Upper lobe of left lung (tissue), 6 donors: ENCODE data around the gene SSTR3. TPM values are rescaled to one million over a fixed set of nuclear protein-coding genes. Genes with fewer than 3 reads are reported as not detected.

Source experiments
- ATAC-seq, 2 donors: fragments of 200-7000 bp; cut with Tn5 transposase; one replicate each; pipeline ENCODE4 v1.9.1; 2022; ENCODE audit warnings: mild to moderate bottlenecking in 2 of 2, moderate library complexity in 2 of 2; ENCODE audit not compliant: low FRiP score in 2 of 2
- DNase-seq, 2 donors: peaks; one replicate each; pipeline ENCODE4 v3.0.0-alpha.2; 2019 to 2020
- H3K27ac ChIP-seq, 4 donors: fragments of 200-600 bp; sonication (generic); one replicate each; pipeline ENCODE4 v1.5.1; 2016 to 2019
- H3K27me3 ChIP-seq, 4 donors: fragments of 200-600 bp; sonication (generic); one replicate each; pipeline ENCODE4 v1.5.1; 2017 to 2019
- H3K36me3 ChIP-seq, 4 donors: fragments of 200-600 bp; sonication (generic); one replicate each; pipeline ENCODE4 v1.5.1; 2016 to 2019
- H3K4me1 ChIP-seq, 4 donors: fragments of 200-600 bp; sonication (generic); one replicate each; pipeline ENCODE4 v1.5.1; 2018 to 2019
- H3K4me3 ChIP-seq, 4 donors: fragments of 200-600 bp; sonication (generic); one replicate each; pipeline ENCODE4 v1.5.1; 2017 to 2019; ENCODE audit warnings: mild to moderate bottlenecking in 2 of 4, moderate library complexity in 1 of 4
- H3K9me3 ChIP-seq, 4 donors: fragments of 200-600 bp; sonication (generic); one replicate each; pipeline ENCODE4 v1.5.1; 2018 to 2019
- CTCF ChIP-seq, 6 experiments: fragments of 450-650 bp in 4 of 6; fragments of 200-600 bp in 2 of 6; sonication (generic) in 2 of 6; IDR thresholded peaks; one replicate each; pipeline ENCODE4 v1.5.1; 2016 to 2019; ENCODE audit warnings: antibody characterized with exemption in 6 of 6
- EP300 ChIP-seq, 4 donors: sonication (generic); formaldehyde crosslinking; IDR thresholded peaks; one replicate each; pipeline ENCODE4 v1.5.1; 2017; ENCODE audit warnings: antibody characterized with exemption in 4 of 4, control low read depth in 2 of 4
- POLR2A ChIP-seq, 4 donors: fragments of 450-650 bp; IDR thresholded peaks; one replicate each; pipeline ENCODE4 v1.5.1; 2016 to 2017; ENCODE audit warnings: antibody characterized with exemption in 4 of 4, mild to moderate bottlenecking in 2 of 4
- POLR2AphosphoS5 ChIP-seq, 2 donors: sonication (generic); formaldehyde crosslinking; IDR thresholded peaks; one replicate each; pipeline ENCODE4 v1.5.1; 2017; ENCODE audit warnings: antibody characterized with exemption in 2 of 2
- WGBS, 2 donors: methylation state at CpG; one replicate each; pipeline ENCODE4 v1.1.5; 2017 to 2018; 5-methylcytosine and 5-hydroxymethylcytosine counted together
- total RNA-seq, 6 donors: library from RNA; depleted of rRNA in 4 of 6; stranded (reverse); fragments of >200 nt in 4 of 6; gene quantifications; one replicate each; pipeline versions ENCODE4 v1.1.0 to v1.2.1, GENCODE V29; 2016 to 2021
- donor health status: DM: no; HTN: no; CAD: no; lungs with moderate emphysema.
- donor health status: DM: no; HTN: yes; CAD: no; lungs with severe emphysema.

SSTR3 gene
- total RNA-seq, 6 donors from 2014 or later = 0.06 to 0.13 TPM; not detected in 4

DNA sequence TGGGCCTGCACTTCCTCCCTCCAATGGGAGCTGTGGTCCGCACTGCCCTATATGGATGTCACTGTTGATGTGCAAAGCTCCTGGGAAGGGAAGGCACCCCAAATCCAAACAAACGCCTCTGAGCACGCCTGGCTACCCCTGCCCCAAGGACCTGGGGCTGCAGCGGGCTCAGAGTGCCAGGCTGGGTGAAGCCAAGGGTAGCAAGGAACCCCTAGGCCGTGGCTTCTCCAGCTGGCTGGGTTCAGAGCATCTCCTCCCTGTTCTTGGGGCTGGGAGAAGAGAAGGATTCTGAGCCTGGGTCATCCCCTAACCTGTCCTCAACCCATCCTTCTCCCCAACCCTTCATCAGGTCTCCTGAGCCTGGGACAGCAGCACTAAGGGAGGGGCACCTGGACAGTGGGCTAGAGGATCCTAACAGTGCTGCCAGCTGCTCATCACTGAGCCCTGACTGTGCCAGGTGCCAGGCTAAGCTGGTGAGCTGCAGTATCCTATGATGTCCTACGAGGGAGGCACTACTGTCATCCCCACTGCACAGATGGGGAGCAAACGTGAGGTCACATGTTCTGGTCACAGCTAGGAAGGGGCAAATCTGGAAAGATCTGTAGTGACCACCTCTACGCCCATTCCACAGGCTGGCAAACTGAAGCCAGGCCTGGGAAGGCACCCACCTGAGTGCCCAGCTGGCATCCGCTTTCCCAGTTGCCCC is 3.0 kb downstream of the SSTR3 start:
- TF ChIP-seq EP300 (IDR thresholded peaks at IDR 0.05) = no peak
- TF ChIP-seq POLR2A (IDR thresholded peaks at IDR 0.05) = no peak
- TF ChIP-seq CTCF (IDR thresholded peaks at IDR 0.05) = no peak
- TF ChIP-seq POLR2AphosphoS5 (IDR thresholded peaks at IDR 0.05) = no peak
- Histone ChIP-seq H3K27me3 (no peaks in the 10 kb centered on the region), H3K36me3 (no peaks in the 10 kb centered on the region), H3K4me1 (no peaks in the 10 kb centered on the region), H3K4me3 (no peak overlapping the region), H3K9me3 (no peaks in the 10 kb centered on the region), H3K27ac (no peak overlapping the region)
- DNase-seq = no peak
- 89 to 100% methylated on average over 1 to 8 of the region's 9 CpGs for WGBS, 2 donors
- ATAC-seq = no peak

DNA sequence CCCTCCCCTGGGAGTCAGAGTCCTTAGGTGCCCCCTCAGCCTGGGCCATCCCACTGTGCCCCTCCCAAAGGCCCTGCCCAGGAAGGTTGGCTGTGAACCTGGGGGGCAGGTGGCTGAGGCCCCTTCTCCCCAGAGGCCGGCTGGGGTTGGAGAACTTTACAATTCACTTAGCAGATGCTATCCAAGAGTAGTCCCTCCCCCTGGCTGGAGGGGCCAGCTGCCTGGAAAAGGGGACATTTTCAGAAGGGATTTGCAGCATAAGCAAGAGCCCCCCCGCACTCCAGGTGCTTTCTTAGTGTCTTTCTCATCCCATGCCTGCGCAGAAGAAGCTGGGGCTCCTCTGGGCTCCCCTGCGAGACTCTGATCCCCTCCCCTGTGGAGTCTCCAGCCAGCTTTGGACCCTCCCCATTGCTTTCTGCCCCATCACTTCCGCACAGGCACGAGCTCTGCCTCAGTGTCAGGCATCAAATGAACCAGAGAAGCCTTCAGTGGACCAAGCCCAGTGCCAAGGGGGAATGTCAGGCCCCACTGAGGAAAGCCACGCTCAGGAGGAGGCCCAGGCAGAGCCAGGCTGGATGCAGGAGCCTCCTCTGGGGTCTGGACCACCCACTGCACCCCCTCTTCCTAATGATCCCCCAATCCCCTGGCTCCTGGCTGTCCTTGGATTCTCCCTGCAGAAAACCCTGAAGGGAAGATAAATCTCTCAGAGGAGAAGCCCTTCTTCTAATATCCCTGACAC is 3.7 kb downstream of the SSTR3 start:
- H3K9me3 ChIP-seq = no peaks in the 10 kb centered on the region
- H3K27ac ChIP-seq = no peak overlapping the region
- no peak overlapping the region for H3K4me3 ChIP-seq
- DNase-seq (no peak), ATAC-seq (no peak)
- H3K4me1 ChIP-seq = no peaks in the 10 kb centered on the region
- WGBS, 2 donors = 81 to 87% methylated on average over 5 to 7 of the region's 7 CpGs
- no peaks in the 10 kb centered on the region for H3K36me3 ChIP-seq
- H3K27me3 ChIP-seq = no peaks in the 10 kb centered on the region
- TF ChIP-seq EP300 (IDR thresholded peaks at IDR 0.05) (no peak), POLR2AphosphoS5 (IDR thresholded peaks at IDR 0.05) (no peak), CTCF (IDR thresholded peaks at IDR 0.05) (no peak), POLR2A (IDR thresholded peaks at IDR 0.05) (no peak)

- Histone ChIP-seq H3K36me3 (no peaks in the 10 kb centered on the region), H3K27ac (no peak overlapping the region), H3K4me3 (no peak overlapping the region), H3K9me3 (no peaks in the 10 kb centered on the region), H3K27me3 (no peaks in the 10 kb centered on the region), H3K4me1 (no peaks in the 10 kb centered on the region)
- ATAC-seq (no peak), DNase-seq (no peak)
- no peak for TF ChIP-seq POLR2AphosphoS5 (IDR thresholded peaks at IDR 0.05)
- no peak for TF ChIP-seq POLR2A (IDR thresholded peaks at IDR 0.05)
- no peak for TF ChIP-seq EP300 (IDR thresholded peaks at IDR 0.05)
- TF ChIP-seq CTCF (IDR thresholded peaks at IDR 0.05) = no peak
- 86 to 94% methylated on average over 5 to 7 of the region's 7 CpGs for whole genome bisulfite sequencing, 2 donors
Observed at GRCh38 chr22:37207981-37208380, 4.3 kb downstream of the SSTR3 start.

GRCh38 chr22:37206841-37207821 is 5.1 kb downstream of the SSTR3 start:
- no peak for ATAC-seq

More at GRCh38 chr22:37206841-37207821, 5.1 kb downstream of the SSTR3 start:
- 89 to 91% methylated on average over 38 to 71 of the region's 71 CpGs for WGBS, 2 donors
- H3K27ac ChIP-seq = no peak overlapping the region
- peak in 1 of 2 donors; percentile 76 for DNase-seq
- H3K9me3 ChIP-seq = no peaks in the 10 kb centered on the region
- H3K36me3 ChIP-seq = no peaks in the 10 kb centered on the region
- H3K27me3 ChIP-seq = no peaks in the 10 kb centered on the region
- no peak for TF ChIP-seq POLR2A (IDR thresholded peaks at IDR 0.05)
- no peaks in the 10 kb centered on the region for H3K4me1 ChIP-seq
- no peak overlapping the region for H3K4me3 ChIP-seq
